ENCODE measurements around the gene CAMTA2.

CAMTA2 gene

DNA sequence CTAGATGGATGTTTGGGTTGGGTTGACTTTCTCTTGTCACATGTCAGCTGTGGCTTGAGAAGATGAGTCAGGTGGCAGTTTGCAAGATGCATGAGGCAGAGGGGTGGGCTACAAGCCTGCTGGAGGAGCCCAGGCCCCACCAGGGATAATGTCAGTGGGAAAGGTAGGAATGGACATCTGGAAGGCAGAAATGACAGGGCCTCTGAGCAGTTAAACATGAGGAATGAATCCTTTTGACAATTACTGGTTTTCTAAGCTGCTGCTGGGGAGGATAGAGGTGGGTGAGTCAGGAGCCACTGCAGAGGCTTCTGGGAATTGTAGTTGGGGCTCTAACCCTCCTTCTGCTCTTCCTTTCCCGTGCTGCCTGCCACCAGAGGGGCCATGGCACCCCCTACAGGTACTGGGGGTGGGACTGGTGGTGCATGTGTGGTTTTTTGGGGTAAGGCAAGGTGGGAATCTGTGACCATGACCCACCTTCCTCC lies 32.0 kb upstream of the CAMTA2 start:
- Histone ChIP-seq H3K4me3 (ENCODE audit: severe bottlenecking) (no peak overlapping the region), H3K4me1 (ENCODE audit: insufficient read depth, poor library complexity, severe bottlenecking) (no peaks in the 10 kb centered on the region), H3K27ac (ENCODE audit: poor library complexity, severe bottlenecking) (no peak overlapping the region), H3K9me3 (ENCODE audit: severe bottlenecking) (no peaks in the 10 kb centered on the region), H3K27me3 (ENCODE audit: insufficient read depth, poor library complexity, severe bottlenecking) (no peaks in the 10 kb centered on the region), H3K36me3 (ENCODE audit: low read depth) (peaks cover 85% of the 10 kb centered on the region)
- DNase-seq (ENCODE audit: low spot score): no peak
- TF ChIP-seq, protein P1, sequence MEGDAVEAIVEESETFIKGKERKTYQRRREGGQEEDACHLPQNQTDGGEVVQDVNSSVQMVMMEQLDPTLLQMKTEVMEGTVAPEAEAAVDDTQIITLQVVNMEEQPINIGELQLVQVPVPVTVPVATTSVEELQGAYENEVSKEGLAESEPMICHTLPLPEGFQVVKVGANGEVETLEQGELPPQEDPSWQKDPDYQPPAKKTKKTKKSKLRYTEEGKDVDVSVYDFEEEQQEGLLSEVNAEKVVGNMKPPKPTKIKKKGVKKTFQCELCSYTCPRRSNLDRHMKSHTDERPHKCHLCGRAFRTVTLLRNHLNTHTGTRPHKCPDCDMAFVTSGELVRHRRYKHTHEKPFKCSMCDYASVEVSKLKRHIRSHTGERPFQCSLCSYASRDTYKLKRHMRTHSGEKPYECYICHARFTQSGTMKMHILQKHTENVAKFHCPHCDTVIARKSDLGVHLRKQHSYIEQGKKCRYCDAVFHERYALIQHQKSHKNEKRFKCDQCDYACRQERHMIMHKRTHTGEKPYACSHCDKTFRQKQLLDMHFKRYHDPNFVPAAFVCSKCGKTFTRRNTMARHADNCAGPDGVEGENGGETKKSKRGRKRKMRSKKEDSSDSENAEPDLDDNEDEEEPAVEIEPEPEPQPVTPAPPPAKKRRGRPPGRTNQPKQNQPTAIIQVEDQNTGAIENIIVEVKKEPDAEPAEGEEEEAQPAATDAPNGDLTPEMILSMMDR (IDR thresholded peaks at IDR 0.05; ENCODE audit: poor library complexity, severe bottlenecking): no peak
- ATAC-seq (ENCODE audit: low read depth): peak; percentile 58; the same call in 2 of the 3 replicates

DNA sequence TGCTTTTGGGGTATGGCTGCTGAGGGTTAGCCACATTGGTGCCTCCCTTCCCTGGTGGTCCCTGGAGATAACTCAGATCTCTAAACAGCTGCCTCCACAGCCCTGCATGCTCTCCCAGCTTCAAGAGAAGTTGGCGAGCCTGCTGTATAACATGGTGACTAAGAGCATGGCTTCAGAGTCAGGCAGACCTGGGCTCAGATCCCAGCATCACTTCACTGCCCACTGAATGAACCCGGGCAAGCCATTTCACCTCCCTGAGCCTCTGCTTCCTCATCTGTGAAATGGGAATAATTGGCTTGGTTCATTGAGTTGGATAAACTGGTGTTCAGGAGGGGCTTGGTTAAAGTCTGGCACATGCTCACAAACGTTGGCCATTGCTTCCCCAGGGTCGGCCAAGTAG lies 26.9 kb upstream of the CAMTA2 start:
- Histone ChIP-seq H3K36me3 (ENCODE audit: low read depth) (peaks cover 88% of the 10 kb centered on the region), H3K27me3 (ENCODE audit: insufficient read depth, poor library complexity, severe bottlenecking) (no peaks in the 10 kb centered on the region), H3K27ac (ENCODE audit: poor library complexity, severe bottlenecking) (no peak overlapping the region), H3K4me3 (ENCODE audit: severe bottlenecking) (no peak overlapping the region), H3K9me3 (ENCODE audit: severe bottlenecking) (no peaks in the 10 kb centered on the region), H3K4me1 (ENCODE audit: insufficient read depth, poor library complexity, severe bottlenecking) (no peaks in the 10 kb centered on the region)
- DNase-seq (ENCODE audit: low spot score) (no peak), ATAC-seq (ENCODE audit: low read depth) (no peak)
- TF ChIP-seq, protein P1 (IDR thresholded peaks at IDR 0.05; ENCODE audit: poor library complexity, severe bottlenecking): no peak

DNA sequence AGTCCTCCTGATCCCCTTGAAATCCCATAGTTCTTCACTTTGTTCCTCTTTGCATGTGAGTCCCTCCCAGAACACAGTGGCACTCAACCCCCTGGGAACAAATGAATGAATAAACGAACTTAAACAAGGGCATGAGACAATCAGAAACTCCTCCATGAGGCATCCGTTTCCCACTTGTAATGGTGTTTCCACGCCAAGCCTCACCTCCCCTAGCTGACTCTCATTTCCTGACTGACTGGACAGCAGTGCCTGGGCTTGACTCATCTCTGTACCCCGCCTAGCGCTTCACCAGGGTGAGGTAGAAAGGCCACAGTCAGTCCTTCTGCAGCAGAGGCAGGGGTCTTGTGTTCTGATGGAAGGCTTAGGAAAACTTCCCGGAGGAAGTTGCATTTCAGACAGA lies 24.5 kb upstream of the CAMTA2 start:
- peaks cover 85% of the 10 kb centered on the region for H3K36me3 ChIP-seq (ENCODE audit: low read depth)
- ATAC-seq (ENCODE audit: low read depth) (peak; percentile 46; the same call in 1 of the 3 replicates), DNase-seq (ENCODE audit: low spot score) (no peak)
- TF ChIP-seq, protein P1 (IDR thresholded peaks at IDR 0.05; ENCODE audit: poor library complexity, severe bottlenecking): no peak
- no peaks in the 10 kb centered on the region for H3K9me3 ChIP-seq (ENCODE audit: severe bottlenecking)
- H3K4me1 ChIP-seq (ENCODE audit: insufficient read depth, poor library complexity, severe bottlenecking): no peaks in the 10 kb centered on the region
- H3K4me3 ChIP-seq (ENCODE audit: severe bottlenecking): no peak overlapping the region
- H3K27me3 ChIP-seq (ENCODE audit: insufficient read depth, poor library complexity, severe bottlenecking): no peaks in the 10 kb centered on the region
- no peak overlapping the region for H3K27ac ChIP-seq (ENCODE audit: poor library complexity, severe bottlenecking)

DNA sequence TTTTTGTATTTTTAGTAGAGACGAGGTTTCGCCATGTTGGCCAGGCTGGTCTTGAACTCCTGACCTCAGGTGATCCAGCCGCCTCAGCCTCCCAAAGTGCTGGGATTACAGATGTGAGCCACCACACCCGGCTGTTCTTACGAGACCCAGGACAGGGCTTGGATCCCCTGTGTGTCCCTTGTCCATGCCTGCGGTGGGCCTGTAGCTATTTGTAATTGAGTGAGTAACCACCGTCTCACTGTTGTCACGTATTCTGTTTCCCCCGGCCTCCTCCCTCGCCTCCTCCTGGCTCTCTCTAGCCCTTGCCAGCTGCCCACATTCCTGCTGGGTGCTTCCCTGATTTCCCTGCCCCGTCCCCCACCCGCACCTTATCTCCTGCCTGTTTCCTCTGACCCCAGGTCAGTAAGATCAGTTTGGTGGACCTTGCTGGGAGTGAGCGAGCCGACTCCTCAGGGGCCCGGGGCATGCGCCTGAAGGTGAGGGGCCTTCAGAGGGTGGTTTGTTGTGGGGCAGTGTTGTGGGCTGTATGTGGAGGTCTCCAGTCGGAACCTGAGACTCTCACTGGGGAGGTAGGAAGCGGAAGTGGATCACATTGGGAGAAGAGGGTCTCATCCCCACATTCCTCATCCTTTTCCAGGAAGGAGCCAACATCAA lies 15.9 kb upstream of the CAMTA2 start:
- TF ChIP-seq, protein P1 (IDR thresholded peaks at IDR 0.05; ENCODE audit: poor library complexity, severe bottlenecking): no peak
- H3K27ac ChIP-seq (ENCODE audit: poor library complexity, severe bottlenecking): no peak overlapping the region
- no peaks in the 10 kb centered on the region for H3K27me3 ChIP-seq (ENCODE audit: insufficient read depth, poor library complexity, severe bottlenecking)
- no peak overlapping the region for H3K4me3 ChIP-seq (ENCODE audit: severe bottlenecking)
- peaks cover 3% of the 10 kb centered on the region for H3K4me1 ChIP-seq (ENCODE audit: insufficient read depth, poor library complexity, severe bottlenecking)
- peaks cover 91% of the 10 kb centered on the region for H3K36me3 ChIP-seq (ENCODE audit: low read depth)
- no peaks in the 10 kb centered on the region for H3K9me3 ChIP-seq (ENCODE audit: severe bottlenecking)
- no peak for ATAC-seq (ENCODE audit: low read depth)
- no peak for DNase-seq (ENCODE audit: low spot score)

DNA sequence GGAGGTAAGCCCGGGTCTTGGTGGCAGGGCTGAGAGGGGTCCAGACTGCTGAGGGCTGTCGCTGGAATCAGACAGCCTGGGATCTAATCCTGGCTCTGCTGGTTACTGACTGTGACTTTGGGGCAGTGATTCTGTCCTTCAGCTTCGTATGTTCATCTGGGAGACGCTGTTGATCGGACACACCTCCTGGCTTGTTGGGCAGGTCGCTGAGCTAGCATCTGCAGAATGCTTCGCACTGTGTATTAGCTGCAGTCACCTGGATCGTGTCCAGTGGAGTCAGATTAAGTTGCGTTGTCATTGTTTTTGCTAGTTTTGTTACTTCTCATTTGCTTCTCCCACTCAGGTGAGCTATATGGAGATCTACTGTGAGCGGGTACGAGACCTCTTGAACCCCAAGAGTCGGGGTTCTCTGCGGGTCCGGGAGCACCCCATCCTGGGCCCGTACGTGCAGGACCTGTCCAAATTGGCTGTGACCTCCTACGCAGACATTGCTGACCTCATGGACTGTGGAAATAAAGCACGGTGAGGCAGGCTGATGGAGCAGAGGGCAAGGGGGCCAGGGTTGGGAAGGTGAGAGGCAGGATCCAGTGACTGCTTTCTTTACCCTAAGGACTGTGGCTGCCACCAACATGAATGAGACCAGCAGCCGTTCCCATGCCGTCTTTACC lies 14.8 kb upstream of the CAMTA2 start:
- no peak overlapping the region for H3K4me3 ChIP-seq (ENCODE audit: severe bottlenecking)
- ATAC-seq (ENCODE audit: low read depth): no peak
- H3K36me3 ChIP-seq (ENCODE audit: low read depth): peaks cover 81% of the 10 kb centered on the region
- TF ChIP-seq, protein P1 (IDR thresholded peaks at IDR 0.05; ENCODE audit: poor library complexity, severe bottlenecking): no peak
- DNase-seq (ENCODE audit: low spot score): no peak
- no peak overlapping the region for H3K27ac ChIP-seq (ENCODE audit: poor library complexity, severe bottlenecking)
- no peaks in the 10 kb centered on the region for H3K9me3 ChIP-seq (ENCODE audit: severe bottlenecking)
- H3K27me3 ChIP-seq (ENCODE audit: insufficient read depth, poor library complexity, severe bottlenecking): no peaks in the 10 kb centered on the region
- peaks cover 3% of the 10 kb centered on the region for H3K4me1 ChIP-seq (ENCODE audit: insufficient read depth, poor library complexity, severe bottlenecking)

Data from RWPE2 (cell line).